NT2/D1 (cell line): ENCODE data around the gene NSMCE1.
A peak's percentile ranks its signal among the peaks of the same experiment; 100 is the strongest.

ENCODE experiments used
- DNase-seq: peaks from one replicate; pipeline ENCODE4 v3.0.0-alpha.2; 2011; ENCODE audit warnings: low read depth, low spot score
- H3K27me3 ChIP-seq: 2 replicates; pipeline ENCODE4 v1.6.0; 2011; ENCODE audit warnings: mild to moderate bottlenecking; ENCODE audit not compliant: insufficient read length, insufficient read depth
- H3K36me3 ChIP-seq: 2 replicates; pipeline ENCODE4 v1.6.1; 2011; ENCODE audit warnings: mild to moderate bottlenecking, low read length, mixed read lengths; ENCODE audit not compliant: insufficient read depth, insufficient read length
- H3K4me1 ChIP-seq: 2 replicates; pipeline ENCODE4 v1.5.1; 2011; ENCODE audit not compliant: insufficient read depth, insufficient read length
- H3K4me3 ChIP-seq: 2 replicates; pipeline ENCODE4 v1.5.1; 2011; ENCODE audit warnings: low read depth; ENCODE audit not compliant: insufficient read length
- H3K9ac ChIP-seq: 2 replicates; pipeline ENCODE4 v1.6.0; 2011; ENCODE audit warnings: low read depth; ENCODE audit not compliant: insufficient read length
- H3K9me3 ChIP-seq: 2 replicates; pipeline ENCODE4 v1.5.1; 2011; ENCODE audit warnings: mild to moderate bottlenecking, low read length; ENCODE audit not compliant: insufficient read depth
- SUZ12 ChIP-seq: IDR thresholded peaks from 2 replicates; pipeline ENCODE4 v1.6.1; 2011; ENCODE audit not compliant: insufficient read length, insufficient read depth; ENCODE audit errors: extremely low read depth
- YY1 ChIP-seq: IDR thresholded peaks from 2 replicates; pipeline ENCODE4 v1.6.1; 2011; ENCODE audit not compliant: insufficient read length, insufficient read depth
- ZNF274 ChIP-seq: IDR thresholded peaks from 2 replicates; pipeline ENCODE4 v1.6.1; 2011; ENCODE audit warnings: mild to moderate bottlenecking, low read depth, low read length

NSMCE1 gene

GRCh38 chr16:27239906-27240655 lies 28.5 kb downstream of the NSMCE1 start:
- DNase-seq: no peak
- no peak overlapping the region for H3K4me3 ChIP-seq
- H3K27me3 ChIP-seq: no peaks in the 10 kb centered on the region
- H3K36me3 ChIP-seq: peaks cover 16% of the 10 kb centered on the region
- H3K9ac ChIP-seq: no peak overlapping the region
- TF ChIP-seq YY1: no peak
- no peak for TF ChIP-seq SUZ12
- no peak for TF ChIP-seq ZNF274
- H3K9me3 ChIP-seq: no peaks in the 10 kb centered on the region
- peaks cover 12% of the 10 kb centered on the region for H3K4me1 ChIP-seq

- Histone ChIP-seq H3K9me3 (no peaks in the 10 kb centered on the region), H3K4me3 (no peak overlapping the region), H3K4me1 (peaks cover 12% of the 10 kb centered on the region), H3K27me3 (no peaks in the 10 kb centered on the region), H3K9ac (no peak overlapping the region), H3K36me3 (peaks cover 20% of the 10 kb centered on the region)
- no peak for DNase-seq
- TF ChIP-seq YY1 (no peak), SUZ12 (no peak), ZNF274 (no peak)
These were observed 29.5 kb downstream of the NSMCE1 start for GRCh38 chr16:27239026-27239425.

GRCh38 chr16:27238591-27238990 lies 30.0 kb downstream of the NSMCE1 start:
- no peak overlapping the region for H3K9ac ChIP-seq
- H3K27me3 ChIP-seq: no peaks in the 10 kb centered on the region
- H3K9me3 ChIP-seq: no peaks in the 10 kb centered on the region
- DNase-seq: no peak
- TF ChIP-seq SUZ12 (no peak), YY1 (no peak), ZNF274 (no peak)
- H3K4me3 ChIP-seq: no peak overlapping the region
- peaks cover 12% of the 10 kb centered on the region for H3K4me1 ChIP-seq
- H3K36me3 ChIP-seq: peaks cover 24% of the 10 kb centered on the region

GRCh38 chr16:27238016-27238587 lies 30.5 kb downstream of the NSMCE1 start:
- no peaks in the 10 kb centered on the region for H3K27me3 ChIP-seq
- no peaks in the 10 kb centered on the region for H3K9me3 ChIP-seq
- H3K36me3 ChIP-seq: peaks cover 29% of the 10 kb centered on the region
- H3K4me3 ChIP-seq: no peak overlapping the region
- peak overlapping the region; percentile 26 for H3K9ac ChIP-seq
- H3K4me1 ChIP-seq: peaks cover 12% of the 10 kb centered on the region
- TF ChIP-seq SUZ12 (no peak), ZNF274 (no peak), YY1 (no peak)
- DNase-seq: no peak

- Histone ChIP-seq H3K9ac (no peak overlapping the region), H3K36me3 (peaks cover 36% of the 10 kb centered on the region), H3K27me3 (no peaks in the 10 kb centered on the region), H3K4me3 (no peak overlapping the region), H3K9me3 (no peaks in the 10 kb centered on the region), H3K4me1 (peaks cover 11% of the 10 kb centered on the region)
- TF ChIP-seq ZNF274 (no peak), YY1 (no peak), SUZ12 (no peak)
- DNase-seq: no peak
These were observed 31.2 kb downstream of the NSMCE1 start for GRCh38 chr16:27237219-27238015.

- H3K27me3 ChIP-seq: no peaks in the 10 kb centered on the region
- no peak for TF ChIP-seq YY1
- peaks cover 11% of the 10 kb centered on the region for H3K4me1 ChIP-seq
- H3K4me3 ChIP-seq: no peak overlapping the region
- H3K9me3 ChIP-seq: no peaks in the 10 kb centered on the region
- no peak for DNase-seq
- H3K36me3 ChIP-seq: peaks cover 43% of the 10 kb centered on the region
- no peak overlapping the region for H3K9ac ChIP-seq
These were observed 31.8 kb downstream of the NSMCE1 start for GRCh38 chr16:27236635-27237218.

GRCh38 chr16:27235938-27236245 lies 32.7 kb downstream of the NSMCE1 start:
- Histone ChIP-seq H3K9ac (no peak overlapping the region), H3K4me1 (peaks cover 11% of the 10 kb centered on the region)

More at GRCh38 chr16:27235938-27236245, 32.7 kb downstream of the NSMCE1 start:
- H3K27me3 ChIP-seq: no peaks in the 10 kb centered on the region
- TF ChIP-seq ZNF274: no peak
- H3K9me3 ChIP-seq: no peaks in the 10 kb centered on the region
- no peak overlapping the region for H3K4me3 ChIP-seq
- no peak for DNase-seq
- H3K36me3 ChIP-seq: peaks cover 44% of the 10 kb centered on the region
